OCI-LY7 (cell line): ENCODE data around the gene CDK5RAP3. TPM values are rescaled to one million over a fixed set of nuclear protein-coding genes. Genes with fewer than 3 reads are reported as not detected.

Experiments used
- BruUV-seq: library from RNA; stranded (reverse); fragments of 400-500 nt; replicated peaks from 2 replicates; lab custom pipeline; 2021; lab: Mats Ljungman, UMichigan
- CTCF ChIA-PET: fragments of 300-600 bp; sonication (Branson Sonifier 250); formaldehyde crosslinking; loops from one replicate; lab custom pipeline; 2022; ENCODE audit warnings: antibody characterized with exemption; ENCODE audit not compliant: unreplicated experiment; lab: Charles Lee
- POLR2A ChIA-PET: fragments of 300-600 bp; sonication (Branson Sonifier 250); formaldehyde crosslinking; loops from one replicate; lab custom pipeline; 2022; ENCODE audit warnings: antibody characterized with exemption; lab: Charles Lee
- DNase-seq: peaks from one replicate; pipeline ENCODE4 v3.0.0-alpha.2; 2015; ENCODE audit warnings: low spot score
- H2AFZ ChIP-seq: fragments of 200-600 bp; sonication (generic), shearing (Covaris generic); 2 replicates; pipeline ENCODE4 v1.6.1; 2014; ENCODE audit warnings: mild to moderate bottlenecking, antibody characterized with exemption, low read length, moderate library complexity
- H3K27ac ChIP-seq: fragments of 200-600 bp; sonication (generic); 2 replicates; pipeline ENCODE4 v1.5.1; 2014; ENCODE audit warnings: mixed run types, low read depth, mild to moderate bottlenecking, moderate library complexity, low read length, inconsistent platforms; ENCODE audit not compliant: poor library complexity, severe bottlenecking
- H3K36me3 ChIP-seq: fragments of 200-600 bp; sonication (generic); 2 replicates; pipeline ENCODE4 v1.6.1; 2014; ENCODE audit warnings: mild to moderate bottlenecking, antibody characterized with exemption, low read length, moderate library complexity, mixed read lengths; ENCODE audit not compliant: insufficient read depth
- H3K4me1 ChIP-seq: fragments of 200-600 bp; sonication (generic); 2 replicates; pipeline ENCODE4 v1.5.1; 2014; ENCODE audit warnings: mild to moderate bottlenecking, low read length; ENCODE audit not compliant: insufficient read depth, poor library complexity, severe bottlenecking
- H3K4me2 ChIP-seq: fragments of 200-600 bp; sonication (generic); 2 replicates; pipeline ENCODE4 v1.6.1; 2014; ENCODE audit warnings: mild to moderate bottlenecking, low read length
- H3K4me3 ChIP-seq: fragments of 200-600 bp; sonication (generic); 2 replicates; pipeline ENCODE4 v1.5.1; 2014; ENCODE audit warnings: mild to moderate bottlenecking, low read depth, low read length; ENCODE audit not compliant: poor library complexity, severe bottlenecking
- H3K79me2 ChIP-seq: fragments of 200-600 bp; sonication (generic); 2 replicates; pipeline ENCODE4 v1.6.1; 2016; ENCODE audit warnings: low read depth, mild to moderate bottlenecking, low read length, moderate library complexity, mixed read lengths; ENCODE audit not compliant: insufficient read depth
- H3K9me2 ChIP-seq: fragments of 200-600 bp; sonication (generic); 2 replicates; pipeline ENCODE4 v1.6.1; 2016; ENCODE audit warnings: mild to moderate bottlenecking, low read length, mixed read lengths; ENCODE audit not compliant: insufficient read depth
- H3K9me3 ChIP-seq: fragments of 200-600 bp; sonication (generic); 2 replicates; pipeline ENCODE4 v1.6.1; 2014; ENCODE audit warnings: mild to moderate bottlenecking, mixed run types, low read length, mixed read lengths
- H4K20me1 ChIP-seq: fragments of 200-600 bp; sonication (generic); 2 replicates; pipeline ENCODE4 v1.6.1; 2014; ENCODE audit warnings: mild to moderate bottlenecking, antibody characterized with exemption, low read length, moderate library complexity, mixed read lengths; ENCODE audit not compliant: insufficient read depth
- CTCF ChIP-seq: fragments of 200-600 bp; sonication (generic); conservative IDR thresholded peaks from 2 replicates; pipeline ENCODE4 v1.5.1; 2014; ENCODE audit warnings: mild to moderate bottlenecking, antibody characterized with exemption, low read length, moderate library complexity, mixed read lengths
- EZH2phosphoT487 ChIP-seq: fragments of 200-600 bp; sonication (generic); IDR thresholded peaks from 2 replicates; pipeline ENCODE4 v1.6.1; 2018; ENCODE audit warnings: low read depth, borderline replicate concordance, mild to moderate bottlenecking, mixed run types, antibody characterized with exemption, low read length, moderate library complexity, mixed read lengths
- intact Hi-C: fragments of 100-400 bp; cut with micrococcal nuclease; formaldehyde crosslinking; loops from one replicate; pipeline ENCODE4 v1.10.0; 2022; ENCODE audit not compliant: unreplicated experiment
- total RNA-seq, 2 experiments: library from RNA; depleted of rRNA in 1 of 2; stranded (reverse); fragments of >200 nt in 1 of 2; shearing (Covaris generic) in 1 of 2; gene quantifications; 2 replicates each; pipeline ENCODE4 v1.2.3, GENCODE V29; 2014 to 2022

Gene CDK5RAP3
- total RNA-seq, 2 experiments from 2014 or later, result 241 to 256 TPM

GRCh38 chr17:47957591-47958490, 13.1 kb upstream of the CDK5RAP3 start, which contains the start of gene PRR15L:
Gene PRR15L (minus strand): TSS chr17:47957883. CDS start chr17:47953234, 4,649 bp downstream.
- Histone ChIP-seq H3K4me2 (no peak within 1 kb of the TSS), H3K79me2 (no peaks in the 10 kb centered on the region), H3K9me3 (no peaks in the 10 kb centered on the region), H3K4me3 (no peak within 1 kb of the TSS), H3K4me1 (no peaks in the 10 kb centered on the region), H3K27ac (no peak within 1 kb of the TSS), H3K36me3 (no peaks in the 10 kb centered on the region), H4K20me1 (no peaks in the 10 kb centered on the region), H2AFZ (no peak within 1 kb of the TSS), H3K9me2 (no peaks in the 10 kb centered on the region)
- CTCF ChIA-PET, result interaction anchor here (0.6 kb wide), 1 partner anchor 13 kb away, joined by 6 read pairs; the partner anchor contains the start of gene CDK5RAP3
- POLR2A ChIA-PET, result interaction anchor here (0.6 to 0.7 kb wide), 2 partner anchors 11 to 19 kb away, joined by 3 to 4 read pairs; no protein-coding TSS in a partner anchor
- DNase-seq, result no peak
- intact Hi-C loops, result no loop called here
- no TSS peak for BruUV-seq
- TF ChIP-seq EZH2phosphoT487, result no peak
- no peak for TF ChIP-seq CTCF

GRCh38 chr17:47959825-47960655, 10.9 kb upstream of the CDK5RAP3 start:
- intact Hi-C loops, result no loop called here
- Histone ChIP-seq H3K9me3 (no peaks in the 10 kb centered on the region), H3K27ac (no peak overlapping the region), H3K4me3 (no peak overlapping the region), H3K4me2 (no peak overlapping the region), H3K79me2 (no peaks in the 10 kb centered on the region), H3K4me1 (no peaks in the 10 kb centered on the region), H3K36me3 (no peaks in the 10 kb centered on the region), H4K20me1 (no peaks in the 10 kb centered on the region), H2AFZ (no peak overlapping the region), H3K9me2 (no peaks in the 10 kb centered on the region)
- no peak for DNase-seq
- no TSS peak for BruUV-seq
- ChIA-PET POLR2A (no interaction called here), CTCF (interaction anchor here (0.5 kb wide), 1 partner anchor 280 kb away, joined by 4 read pairs; no protein-coding TSS in a partner anchor)
- TF ChIP-seq CTCF (no peak), EZH2phosphoT487 (no peak)
